ENCODE data around the gene NUP160.

- TF ChIP-seq, protein P1, sequence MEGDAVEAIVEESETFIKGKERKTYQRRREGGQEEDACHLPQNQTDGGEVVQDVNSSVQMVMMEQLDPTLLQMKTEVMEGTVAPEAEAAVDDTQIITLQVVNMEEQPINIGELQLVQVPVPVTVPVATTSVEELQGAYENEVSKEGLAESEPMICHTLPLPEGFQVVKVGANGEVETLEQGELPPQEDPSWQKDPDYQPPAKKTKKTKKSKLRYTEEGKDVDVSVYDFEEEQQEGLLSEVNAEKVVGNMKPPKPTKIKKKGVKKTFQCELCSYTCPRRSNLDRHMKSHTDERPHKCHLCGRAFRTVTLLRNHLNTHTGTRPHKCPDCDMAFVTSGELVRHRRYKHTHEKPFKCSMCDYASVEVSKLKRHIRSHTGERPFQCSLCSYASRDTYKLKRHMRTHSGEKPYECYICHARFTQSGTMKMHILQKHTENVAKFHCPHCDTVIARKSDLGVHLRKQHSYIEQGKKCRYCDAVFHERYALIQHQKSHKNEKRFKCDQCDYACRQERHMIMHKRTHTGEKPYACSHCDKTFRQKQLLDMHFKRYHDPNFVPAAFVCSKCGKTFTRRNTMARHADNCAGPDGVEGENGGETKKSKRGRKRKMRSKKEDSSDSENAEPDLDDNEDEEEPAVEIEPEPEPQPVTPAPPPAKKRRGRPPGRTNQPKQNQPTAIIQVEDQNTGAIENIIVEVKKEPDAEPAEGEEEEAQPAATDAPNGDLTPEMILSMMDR (IDR thresholded peaks at IDR 0.05), result no peak
- TF ChIP-seq, protein P2, sequence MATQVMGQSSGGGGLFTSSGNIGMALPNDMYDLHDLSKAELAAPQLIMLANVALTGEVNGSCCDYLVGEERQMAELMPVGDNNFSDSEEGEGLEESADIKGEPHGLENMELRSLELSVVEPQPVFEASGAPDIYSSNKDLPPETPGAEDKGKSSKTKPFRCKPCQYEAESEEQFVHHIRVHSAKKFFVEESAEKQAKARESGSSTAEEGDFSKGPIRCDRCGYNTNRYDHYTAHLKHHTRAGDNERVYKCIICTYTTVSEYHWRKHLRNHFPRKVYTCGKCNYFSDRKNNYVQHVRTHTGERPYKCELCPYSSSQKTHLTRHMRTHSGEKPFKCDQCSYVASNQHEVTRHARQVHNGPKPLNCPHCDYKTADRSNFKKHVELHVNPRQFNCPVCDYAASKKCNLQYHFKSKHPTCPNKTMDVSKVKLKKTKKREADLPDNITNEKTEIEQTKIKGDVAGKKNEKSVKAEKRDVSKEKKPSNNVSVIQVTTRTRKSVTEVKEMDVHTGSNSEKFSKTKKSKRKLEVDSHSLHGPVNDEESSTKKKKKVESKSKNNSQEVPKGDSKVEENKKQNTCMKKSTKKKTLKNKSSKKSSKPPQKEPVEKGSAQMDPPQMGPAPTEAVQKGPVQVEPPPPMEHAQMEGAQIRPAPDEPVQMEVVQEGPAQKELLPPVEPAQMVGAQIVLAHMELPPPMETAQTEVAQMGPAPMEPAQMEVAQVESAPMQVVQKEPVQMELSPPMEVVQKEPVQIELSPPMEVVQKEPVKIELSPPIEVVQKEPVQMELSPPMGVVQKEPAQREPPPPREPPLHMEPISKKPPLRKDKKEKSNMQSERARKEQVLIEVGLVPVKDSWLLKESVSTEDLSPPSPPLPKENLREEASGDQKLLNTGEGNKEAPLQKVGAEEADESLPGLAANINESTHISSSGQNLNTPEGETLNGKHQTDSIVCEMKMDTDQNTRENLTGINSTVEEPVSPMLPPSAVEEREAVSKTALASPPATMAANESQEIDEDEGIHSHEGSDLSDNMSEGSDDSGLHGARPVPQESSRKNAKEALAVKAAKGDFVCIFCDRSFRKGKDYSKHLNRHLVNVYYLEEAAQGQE (IDR thresholded peaks at IDR 0.05; ENCODE audit: insufficient read depth in 1 of 2, low read depth in 2 of 2, low read length in 1 of 2), result no peak
- TF ChIP-seq POLR2AphosphoS5 (IDR thresholded peaks at IDR 0.05; ENCODE audit: low read depth, low read length), result no peak
Measured at GRCh38 chr11:47828284-47828683, 19.9 kb downstream of the NUP160 start.

Data from Panc1 (cell line).